ENCODE results near the gene ARHGAP22.

ARHGAP22 gene

DNA sequence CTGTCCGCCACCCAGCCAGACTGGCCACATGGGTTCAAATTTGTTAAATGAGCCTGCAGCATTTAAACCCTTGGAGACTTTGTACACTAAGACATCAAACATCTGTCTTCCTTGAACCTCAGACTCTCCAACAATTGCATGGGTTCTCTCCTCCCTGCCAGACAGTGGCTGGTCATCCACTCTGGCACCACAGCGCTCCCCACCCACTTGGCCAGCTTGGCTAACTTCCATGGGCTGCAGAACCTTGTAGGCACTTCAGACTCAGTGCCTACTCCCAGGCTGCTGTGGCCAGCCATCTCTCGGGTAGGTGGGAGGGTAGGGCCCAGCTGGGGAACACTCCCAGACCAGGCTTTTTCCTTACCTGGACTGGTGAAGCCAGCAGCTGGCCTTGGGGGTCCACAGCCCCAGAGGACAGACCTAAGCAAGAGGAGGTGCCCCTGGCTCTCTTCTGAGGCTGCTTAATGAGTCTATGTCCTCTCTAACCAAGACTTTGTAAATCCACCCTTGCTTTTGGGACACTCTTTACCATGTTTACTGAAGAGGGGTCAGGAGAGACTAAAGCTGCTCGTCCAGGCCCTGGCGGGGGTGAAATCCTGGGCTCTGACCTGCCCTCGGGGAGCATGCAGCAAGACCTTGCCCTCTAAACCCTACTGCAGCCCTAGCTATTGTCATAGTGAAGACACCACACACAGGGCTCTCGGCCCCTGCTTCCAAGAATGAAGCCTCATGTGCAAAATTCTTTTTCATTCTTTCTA is 82.7 kb downstream of the ARHGAP22 start:
- TF ChIP-seq CTCF (IDR thresholded peaks at IDR 0.05; ENCODE audit: low read depth, low read length), result no peak
- no peak for DNase-seq (ENCODE audit: low read depth in 2 of 2)
- H3K4me3 ChIP-seq (replicated peaks in 1 of 2; ENCODE audit: low read depth in 2 of 2, low read length in 2 of 2), result no peak overlapping the region

DNA sequence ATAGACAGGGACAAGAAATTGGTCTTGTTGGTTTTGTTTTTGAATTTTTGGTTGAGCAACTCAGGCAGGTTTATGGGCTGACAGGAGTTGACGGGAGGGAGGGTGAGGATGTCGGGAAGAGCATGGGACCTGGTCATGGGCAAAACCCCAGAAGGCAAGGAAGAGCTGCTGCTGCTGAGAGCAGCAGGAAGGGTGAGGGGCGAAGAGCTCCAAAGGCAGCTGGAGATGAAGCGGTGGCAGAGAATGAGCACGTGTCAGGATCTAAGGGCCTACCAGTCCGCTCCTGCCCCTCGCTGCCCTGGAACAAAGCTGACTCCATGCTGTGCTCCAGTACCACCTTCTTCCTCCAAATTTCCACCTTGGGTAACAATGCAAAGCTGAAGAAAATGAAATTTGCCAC is 84.3 kb downstream of the ARHGAP22 start:
- DNase-seq (ENCODE audit: low read depth in 2 of 2), result no peak
- no peak overlapping the region for H3K4me3 ChIP-seq (replicated peaks in 1 of 2; ENCODE audit: low read depth in 2 of 2, low read length in 2 of 2)
- no peak for TF ChIP-seq CTCF (IDR thresholded peaks at IDR 0.05; ENCODE audit: low read depth, low read length)

GRCh38 chr10:48520184-48520506 is 84.7 kb downstream of the ARHGAP22 start:
- TF ChIP-seq CTCF (IDR thresholded peaks at IDR 0.05; ENCODE audit: low read depth, low read length), result no peak
- H3K4me3 ChIP-seq (replicated peaks in 1 of 2; ENCODE audit: low read depth in 2 of 2, low read length in 2 of 2), result no peak overlapping the region
- DNase-seq (ENCODE audit: low read depth in 2 of 2), result no peak

- DNase-seq (ENCODE audit: low read depth in 2 of 2), result no peak
- H3K4me3 ChIP-seq (replicated peaks in 1 of 2; ENCODE audit: low read depth in 2 of 2, low read length in 2 of 2), result no peak overlapping the region
- TF ChIP-seq CTCF (IDR thresholded peaks at IDR 0.05; ENCODE audit: low read depth, low read length), result no peak
Measured at GRCh38 chr10:48519481-48520183, 85.2 kb downstream of the ARHGAP22 start.

DNA sequence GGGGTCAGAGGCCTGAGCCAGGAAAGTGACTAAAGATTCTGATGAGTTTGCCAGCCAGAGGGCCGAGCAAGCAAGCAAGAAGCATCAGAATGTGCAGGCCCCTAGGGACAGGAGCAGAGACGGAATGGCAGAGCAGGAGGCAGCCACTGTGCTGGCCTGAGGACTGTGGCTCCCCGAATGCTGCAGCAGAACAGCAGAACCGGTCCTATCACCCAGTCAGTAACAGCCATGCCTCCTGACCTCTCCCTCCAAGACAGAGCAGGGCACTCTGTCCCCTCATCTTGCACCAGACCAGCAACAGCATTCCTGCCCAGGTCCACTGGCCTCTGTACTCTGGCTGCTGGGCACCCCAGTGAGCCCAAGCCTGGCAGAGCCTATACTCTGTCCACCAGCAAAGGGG is 85.9 kb downstream of the ARHGAP22 start:
- TF ChIP-seq CTCF (IDR thresholded peaks at IDR 0.05; ENCODE audit: low read depth, low read length), result no peak
- no peak overlapping the region for H3K4me3 ChIP-seq (replicated peaks in 1 of 2; ENCODE audit: low read depth in 2 of 2, low read length in 2 of 2)
- DNase-seq (ENCODE audit: low read depth in 2 of 2), result no peak

- H3K4me3 ChIP-seq (replicated peaks in 1 of 2; ENCODE audit: low read depth in 2 of 2, low read length in 2 of 2), result no peak overlapping the region
- no peak for DNase-seq (ENCODE audit: low read depth in 2 of 2)
- TF ChIP-seq CTCF (IDR thresholded peaks at IDR 0.05; ENCODE audit: low read depth, low read length), result no peak
Measured at GRCh38 chr10:48517911-48518811, 86.7 kb downstream of the ARHGAP22 start.
